Neural cell (in vitro differentiated cells): Measurements from ENCODE around the gene ATP11A.

Experiments
- EP300 ChIP-seq: fragments of 450-650 bp; conservative IDR thresholded peaks from 2 replicates; pipeline ENCODE4 v1.6.1; 2014; ENCODE audit warnings: antibody characterized with exemption, mild to moderate bottlenecking, moderate library complexity; ENCODE audit not compliant: poor library complexity, severe bottlenecking
- EZH2 ChIP-seq: fragments of 200-600, 300-800 bp; shearing (Covaris generic), sonication (generic); IDR thresholded peaks from 2 replicates; pipeline ENCODE4 v1.6.1; 2014; ENCODE audit warnings: antibody characterized with exemption, low read length, borderline replicate concordance, mild to moderate bottlenecking; ENCODE audit not compliant: insufficient read depth, poor library complexity, severe bottlenecking
- MXI1 ChIP-seq: fragments of 450-650 bp; conservative IDR thresholded peaks from 2 replicates; pipeline ENCODE4 v1.6.1; 2014; ENCODE audit warnings: antibody characterized with exemption, mild to moderate bottlenecking; ENCODE audit not compliant: poor library complexity, severe bottlenecking
- POLR2AphosphoS5 ChIP-seq: IDR thresholded peaks from 2 replicates; pipeline ENCODE4 v1.6.1; 2012
- RAD21 ChIP-seq: fragments of 450-650 bp; conservative IDR thresholded peaks from 2 replicates; pipeline ENCODE4 v1.6.1; 2014; ENCODE audit warnings: antibody characterized with exemption, mild to moderate bottlenecking, moderate library complexity
- SMC3 ChIP-seq: fragments of 450-650 bp; conservative IDR thresholded peaks from 2 replicates; pipeline ENCODE4 v1.6.1; 2014; ENCODE audit warnings: antibody characterized with exemption, mild to moderate bottlenecking, moderate library complexity; ENCODE audit not compliant: poor library complexity
- TAF1 ChIP-seq: IDR thresholded peaks from 2 replicates; pipeline ENCODE4 v1.6.1; 2012; ENCODE audit warnings: low read depth
- TF ChIP-seq, protein P1 (sequence below): fragments of 450-650 bp; IDR thresholded peaks from 2 replicates; pipeline ENCODE4 v1.5.1; 2014; ENCODE audit warnings: antibody characterized with exemption, mild to moderate bottlenecking, moderate library complexity; ENCODE audit not compliant: poor library complexity, severe bottlenecking
- TF ChIP-seq, protein P2 (sequence below): IDR thresholded peaks from 2 replicates; pipeline ENCODE4 v1.6.1; 2012; ENCODE audit warnings: borderline replicate concordance

DNA sequence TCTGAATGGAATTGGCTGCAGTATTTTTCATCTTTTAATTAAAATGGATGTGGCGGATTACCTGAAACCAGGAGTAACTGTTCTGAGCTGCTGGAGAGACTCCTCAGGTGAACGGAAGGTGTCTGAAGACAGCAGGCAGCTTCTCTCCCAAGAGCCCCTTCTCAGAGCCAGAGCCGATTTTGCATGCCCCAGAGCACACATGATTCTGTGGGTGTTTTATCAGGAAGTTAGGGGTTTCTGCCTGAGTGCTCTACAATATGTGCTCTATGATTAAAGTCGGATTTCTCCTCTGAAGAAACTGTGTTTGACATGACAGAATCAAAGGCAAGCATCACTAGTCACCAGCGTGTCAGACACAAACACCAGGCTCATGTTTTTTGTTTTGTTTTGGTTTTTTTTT lies 218.5 kb downstream of the ATP11A start:
- TF ChIP-seq, protein P1, sequence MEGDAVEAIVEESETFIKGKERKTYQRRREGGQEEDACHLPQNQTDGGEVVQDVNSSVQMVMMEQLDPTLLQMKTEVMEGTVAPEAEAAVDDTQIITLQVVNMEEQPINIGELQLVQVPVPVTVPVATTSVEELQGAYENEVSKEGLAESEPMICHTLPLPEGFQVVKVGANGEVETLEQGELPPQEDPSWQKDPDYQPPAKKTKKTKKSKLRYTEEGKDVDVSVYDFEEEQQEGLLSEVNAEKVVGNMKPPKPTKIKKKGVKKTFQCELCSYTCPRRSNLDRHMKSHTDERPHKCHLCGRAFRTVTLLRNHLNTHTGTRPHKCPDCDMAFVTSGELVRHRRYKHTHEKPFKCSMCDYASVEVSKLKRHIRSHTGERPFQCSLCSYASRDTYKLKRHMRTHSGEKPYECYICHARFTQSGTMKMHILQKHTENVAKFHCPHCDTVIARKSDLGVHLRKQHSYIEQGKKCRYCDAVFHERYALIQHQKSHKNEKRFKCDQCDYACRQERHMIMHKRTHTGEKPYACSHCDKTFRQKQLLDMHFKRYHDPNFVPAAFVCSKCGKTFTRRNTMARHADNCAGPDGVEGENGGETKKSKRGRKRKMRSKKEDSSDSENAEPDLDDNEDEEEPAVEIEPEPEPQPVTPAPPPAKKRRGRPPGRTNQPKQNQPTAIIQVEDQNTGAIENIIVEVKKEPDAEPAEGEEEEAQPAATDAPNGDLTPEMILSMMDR, result no peak
- no peak for TF ChIP-seq EZH2
- no peak for TF ChIP-seq MXI1
- no peak for TF ChIP-seq EP300
- TF ChIP-seq, protein P2, sequence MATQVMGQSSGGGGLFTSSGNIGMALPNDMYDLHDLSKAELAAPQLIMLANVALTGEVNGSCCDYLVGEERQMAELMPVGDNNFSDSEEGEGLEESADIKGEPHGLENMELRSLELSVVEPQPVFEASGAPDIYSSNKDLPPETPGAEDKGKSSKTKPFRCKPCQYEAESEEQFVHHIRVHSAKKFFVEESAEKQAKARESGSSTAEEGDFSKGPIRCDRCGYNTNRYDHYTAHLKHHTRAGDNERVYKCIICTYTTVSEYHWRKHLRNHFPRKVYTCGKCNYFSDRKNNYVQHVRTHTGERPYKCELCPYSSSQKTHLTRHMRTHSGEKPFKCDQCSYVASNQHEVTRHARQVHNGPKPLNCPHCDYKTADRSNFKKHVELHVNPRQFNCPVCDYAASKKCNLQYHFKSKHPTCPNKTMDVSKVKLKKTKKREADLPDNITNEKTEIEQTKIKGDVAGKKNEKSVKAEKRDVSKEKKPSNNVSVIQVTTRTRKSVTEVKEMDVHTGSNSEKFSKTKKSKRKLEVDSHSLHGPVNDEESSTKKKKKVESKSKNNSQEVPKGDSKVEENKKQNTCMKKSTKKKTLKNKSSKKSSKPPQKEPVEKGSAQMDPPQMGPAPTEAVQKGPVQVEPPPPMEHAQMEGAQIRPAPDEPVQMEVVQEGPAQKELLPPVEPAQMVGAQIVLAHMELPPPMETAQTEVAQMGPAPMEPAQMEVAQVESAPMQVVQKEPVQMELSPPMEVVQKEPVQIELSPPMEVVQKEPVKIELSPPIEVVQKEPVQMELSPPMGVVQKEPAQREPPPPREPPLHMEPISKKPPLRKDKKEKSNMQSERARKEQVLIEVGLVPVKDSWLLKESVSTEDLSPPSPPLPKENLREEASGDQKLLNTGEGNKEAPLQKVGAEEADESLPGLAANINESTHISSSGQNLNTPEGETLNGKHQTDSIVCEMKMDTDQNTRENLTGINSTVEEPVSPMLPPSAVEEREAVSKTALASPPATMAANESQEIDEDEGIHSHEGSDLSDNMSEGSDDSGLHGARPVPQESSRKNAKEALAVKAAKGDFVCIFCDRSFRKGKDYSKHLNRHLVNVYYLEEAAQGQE, result no peak
- TF ChIP-seq TAF1, result no peak
- TF ChIP-seq POLR2AphosphoS5, result no peak
- no peak for TF ChIP-seq RAD21
- TF ChIP-seq SMC3, result no peak
